ENCODE data around the gene ARG2. TPM values are rescaled to one million over a fixed set of nuclear protein-coding genes. Genes with fewer than 3 reads are reported as not detected.
"Not testable (repeated sequence)": the region's sequence is repeated elsewhere in the genome, so short reads cannot be mapped to it uniquely, and the experiment has no call there.

The ARG2 gene
- total RNA-seq, 1 experiment from 2014 or later, result 7.0 TPM

DNA sequence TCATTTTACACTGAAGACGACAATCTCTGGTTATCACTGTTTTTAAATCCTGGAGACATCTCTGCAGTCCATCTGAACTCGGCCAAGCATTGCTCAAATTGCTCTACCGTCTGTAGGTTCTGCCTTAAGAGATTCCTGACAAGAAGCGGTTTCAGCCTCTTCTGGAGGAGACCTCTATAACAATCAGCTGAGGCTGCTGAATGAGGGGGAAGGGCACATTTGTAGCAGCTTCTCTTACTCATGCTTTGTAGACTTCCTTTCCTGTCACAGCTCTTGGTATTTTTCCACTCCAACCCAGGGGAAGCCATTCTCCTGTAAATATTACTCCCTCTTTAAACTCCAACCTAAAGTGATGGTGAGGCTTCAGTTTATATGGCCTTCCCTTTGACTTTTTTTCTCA lies 3.0 kb downstream of the ARG2 start:
- no peak overlapping the region for H3K27ac ChIP-seq (ENCODE audit: low read depth, low read length)
- POLR2A ChIA-PET, result interaction anchor here (0.7 kb wide), 1 partner anchor 72 kb away, joined by 5 read pairs; the partner anchor contains the start of gene RDH11
- TSS peak; percentile 14 for BruUV-seq (replicated peaks)
- H3K9ac ChIP-seq (ENCODE audit: low read length), result no peak overlapping the region
- no peaks in the 10 kb centered on the region for H3K9me3 ChIP-seq (ENCODE audit: control insufficient read depth in 1 of 2, insufficient read depth in 1 of 2, low read depth in 1 of 2, low read length in 2 of 2)
- TF ChIP-seq SP1 (IDR thresholded peaks at IDR 0.05; ENCODE audit: low read depth), result peak; percentile 46
- TF ChIP-seq SRF (IDR thresholded peaks at IDR 0.05; ENCODE audit: low read depth), result peak; percentile 35; the same call in 1 of the 2 replicates
- no peak for TF ChIP-seq EGR1 (IDR thresholded peaks at IDR 0.05; ENCODE audit: low read depth)
- intact Hi-C loops (cut with micrococcal nuclease), result no loop called here
- DNase-seq (ENCODE audit: low read depth, low spot score), result no peak
- no peaks in the 10 kb centered on the region for H3K36me3 ChIP-seq (ENCODE audit: control insufficient read depth in 1 of 2, insufficient read depth in 2 of 2, low read length in 2 of 2)
- H3K27me3 ChIP-seq (ENCODE audit: insufficient read depth, low read length), result no peaks in the 10 kb centered on the region
- no peaks in the 10 kb centered on the region for H3K79me2 ChIP-seq (ENCODE audit: insufficient read depth, low read length)
- peaks cover 15 to 32% of the 10 kb centered on the region in 2 experiments for H3K4me1 ChIP-seq (ENCODE audit: control insufficient read depth in 1 of 2, insufficient read depth in 2 of 2, low read length in 2 of 2)
- H3K9me2 ChIP-seq (ENCODE audit: insufficient read depth), result no peaks in the 10 kb centered on the region
- no peak for ATAC-seq
- no peak overlapping the region for H2AFZ ChIP-seq (ENCODE audit: low read depth, low read length, poor library complexity, severe bottlenecking)
- peak overlapping the region; percentile 16; the same call in 1 of the 2 replicates for H3K4me2 ChIP-seq (ENCODE audit: low read length)
- no peak overlapping the region for H3K4me3 ChIP-seq (replicated peaks in 1 of 2; ENCODE audit: low read depth in 1 of 2, low read length in 2 of 2)
- CTCF ChIA-PET, result interaction anchor here (1.3 kb wide), 1 partner anchor 82 kb away, joined by 6 read pairs; no protein-coding TSS in a partner anchor
- H4K20me1 ChIP-seq (ENCODE audit: insufficient read depth), result no peaks in the 10 kb centered on the region
- RAD21 ChIA-PET (ENCODE audit: low non-redundant PET in 1 of 2, low total read pairs in 2 of 2, uncharacterized antibody in 2 of 2, unreplicated experiment in 2 of 2), result no interaction called here

DNA sequence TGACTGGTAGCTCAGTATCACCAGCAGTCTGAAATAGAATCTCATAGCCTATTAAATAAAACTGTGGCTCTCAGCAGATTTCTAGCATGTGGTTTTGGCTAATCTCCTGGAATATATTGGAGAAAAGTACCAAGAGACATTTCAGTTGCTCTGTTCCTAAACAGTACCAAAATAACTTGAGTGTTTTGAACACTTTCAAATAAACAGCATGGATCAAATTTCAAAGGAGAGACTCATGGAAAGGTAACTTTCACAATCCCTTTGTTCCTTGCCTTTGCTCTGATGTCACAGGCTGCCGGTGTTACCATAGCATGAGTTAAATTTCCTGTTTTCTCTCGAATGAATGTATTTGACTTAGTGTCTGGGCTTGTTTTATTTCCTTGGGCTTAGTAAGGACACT lies 3.4 kb downstream of the ARG2 start:
- Histone ChIP-seq H3K9me3 (ENCODE audit: control insufficient read depth in 1 of 2, insufficient read depth in 1 of 2, low read depth in 1 of 2, low read length in 2 of 2) (no peaks in the 10 kb centered on the region), H4K20me1 (ENCODE audit: insufficient read depth) (no peaks in the 10 kb centered on the region), H3K4me1 (ENCODE audit: control insufficient read depth in 1 of 2, insufficient read depth in 2 of 2, low read length in 2 of 2) (peaks cover 15 to 32% of the 10 kb centered on the region in 2 experiments), H3K9me2 (ENCODE audit: insufficient read depth) (no peaks in the 10 kb centered on the region), H3K4me2 (ENCODE audit: low read length) (peak overlapping the region; percentile 16; the same call in 1 of the 2 replicates), H3K9ac (ENCODE audit: low read length) (no peak overlapping the region), H3K36me3 (ENCODE audit: control insufficient read depth in 1 of 2, insufficient read depth in 2 of 2, low read length in 2 of 2) (no peaks in the 10 kb centered on the region), H3K4me3 (replicated peaks in 1 of 2; ENCODE audit: low read depth in 1 of 2, low read length in 2 of 2) (no peak overlapping the region), H2AFZ (ENCODE audit: low read depth, low read length, poor library complexity, severe bottlenecking) (no peak overlapping the region), H3K27me3 (ENCODE audit: insufficient read depth, low read length) (no peaks in the 10 kb centered on the region), H3K27ac (ENCODE audit: low read depth, low read length) (no peak overlapping the region), H3K79me2 (ENCODE audit: insufficient read depth, low read length) (no peaks in the 10 kb centered on the region)
- ChIA-PET RAD21 (ENCODE audit: low non-redundant PET in 1 of 2, low total read pairs in 2 of 2, uncharacterized antibody in 2 of 2, unreplicated experiment in 2 of 2) (no interaction called here), CTCF (interaction anchor here (1.3 kb wide), 1 partner anchor 81 kb away, joined by 6 read pairs; no protein-coding TSS in a partner anchor), POLR2A (no interaction called here)
- no TSS peak for BruUV-seq (replicated peaks)
- no peak for TF ChIP-seq ZFX (IDR thresholded peaks at IDR 0.05)
- peak; percentile 61 for TF ChIP-seq CEBPB (IDR thresholded peaks at IDR 0.05; ENCODE audit: low read depth)
- no peak for TF ChIP-seq YY1 (IDR thresholded peaks at IDR 0.05; ENCODE audit: extremely low read depth, insufficient replicate concordance, low read depth, low read length)
- peak; percentile 66 for TF ChIP-seq TCF7L2 (IDR thresholded peaks at IDR 0.05; ENCODE audit: borderline replicate concordance, extremely low read depth, insufficient read depth, insufficient read length)
- TF ChIP-seq ZNF274 (IDR thresholded peaks at IDR 0.05; ENCODE audit: low read depth, low read length), result no peak
- TF ChIP-seq EZH2phosphoT487 (IDR thresholded peaks at IDR 0.05; ENCODE audit: borderline replicate concordance), result no peak
- TF ChIP-seq POLR2AphosphoS5 (IDR thresholded peaks at IDR 0.05; ENCODE audit: low read depth, low read length), result no peak
- intact Hi-C loops (cut with micrococcal nuclease), result no loop called here
- ATAC-seq (no peak), DNase-seq (ENCODE audit: low read depth, low spot score) (no peak)

DNA sequence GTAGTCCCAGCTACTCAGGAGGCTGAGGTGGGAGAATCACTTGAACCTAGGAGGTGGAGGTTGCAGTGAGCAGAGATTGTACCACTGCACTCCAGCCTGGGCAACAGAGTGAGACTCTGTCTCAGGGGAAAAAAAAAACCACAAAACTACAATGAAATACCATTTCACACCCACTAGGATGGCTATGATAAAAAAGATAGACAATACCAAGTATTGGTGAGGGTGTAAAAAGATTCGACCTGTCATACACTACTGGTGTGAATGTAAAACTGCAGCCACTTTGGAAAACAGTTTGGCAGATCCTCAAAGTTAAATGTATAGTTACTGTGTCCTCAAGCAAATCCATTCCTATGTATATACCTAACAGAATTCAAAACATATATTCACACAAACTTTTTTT lies 6.4 kb downstream of the ARG2 start:
- DNase-seq (ENCODE audit: low read depth, low spot score); H3K4me2 ChIP-seq (ENCODE audit: low read length); CTCF ChIA-PET; H4K20me1 ChIP-seq (ENCODE audit: insufficient read depth); POLR2A ChIA-PET; H3K9ac ChIP-seq (ENCODE audit: low read length); H3K9me3 ChIP-seq (ENCODE audit: control insufficient read depth in 1 of 2, insufficient read depth in 1 of 2, low read depth in 1 of 2, low read length in 2 of 2); RAD21 ChIA-PET (ENCODE audit: low non-redundant PET in 1 of 2, low total read pairs in 2 of 2, uncharacterized antibody in 2 of 2, unreplicated experiment in 2 of 2); H3K79me2 ChIP-seq (ENCODE audit: insufficient read depth, low read length); intact Hi-C loops (cut with micrococcal nuclease); H3K36me3 ChIP-seq (ENCODE audit: control insufficient read depth in 1 of 2, insufficient read depth in 2 of 2, low read length in 2 of 2); H3K27ac ChIP-seq (ENCODE audit: low read depth, low read length); ATAC-seq; BruUV-seq (replicated peaks); H3K27me3 ChIP-seq (ENCODE audit: insufficient read depth, low read length); H3K4me3 ChIP-seq (replicated peaks in 1 of 2; ENCODE audit: low read depth in 1 of 2, low read length in 2 of 2); H3K9me2 ChIP-seq (ENCODE audit: insufficient read depth); H2AFZ ChIP-seq (ENCODE audit: low read depth, low read length, poor library complexity, severe bottlenecking): not testable (repeated sequence)
- peaks cover 10 to 14% of the 10 kb centered on the region in 2 experiments; a peak in 3 of 4 replicates for H3K4me1 ChIP-seq (ENCODE audit: control insufficient read depth in 1 of 2, insufficient read depth in 2 of 2, low read length in 2 of 2)
